ENCODE results near the gene GUCY2D. TPM values are rescaled to one million over a fixed set of nuclear protein-coding genes. Genes with fewer than 3 reads are reported as not detected.

The GUCY2D gene
- total RNA-seq, 2 experiments from 2014 or later: not detected

- DNase-seq (no peak), ATAC-seq (ENCODE audit: low read depth) (no peak)
- no peak overlapping the region for H3K4me3 Mint-ChIP-seq
- POLR2A ChIA-PET: no interaction called here
- H3K27ac Mint-ChIP-seq: no peak overlapping the region
- H3K36me3 Mint-ChIP-seq: peaks cover 10% of the 10 kb centered on the region
- H3K9me3 Mint-ChIP-seq: peaks cover 8% of the 10 kb centered on the region
- peaks cover 34% of the 10 kb centered on the region for H3K27me3 Mint-ChIP-seq
- H3K4me1 Mint-ChIP-seq: no peaks in the 10 kb centered on the region
Measured at GRCh38 chr17:7977805-7978204, 24.6 kb upstream of the GUCY2D start.

- POLR2A ChIA-PET: no interaction called here
- DNase-seq (no peak), ATAC-seq (ENCODE audit: low read depth) (no peak)
- Mint-ChIP-seq H3K27me3 (peaks cover 41% of the 10 kb centered on the region), H3K4me3 (no peak overlapping the region), H3K36me3 (peaks cover 1% of the 10 kb centered on the region), H3K9me3 (no peaks in the 10 kb centered on the region), H3K4me1 (no peaks in the 10 kb centered on the region), H3K27ac (no peak overlapping the region)
Measured at GRCh38 chr17:7982173-7982572, 20.2 kb upstream of the GUCY2D start.

- H3K36me3 Mint-ChIP-seq: peaks cover 1% of the 10 kb centered on the region
- H3K27me3 Mint-ChIP-seq: peaks cover 44% of the 10 kb centered on the region
- no peaks in the 10 kb centered on the region for H3K9me3 Mint-ChIP-seq
- H3K4me3 Mint-ChIP-seq: no peak overlapping the region
- POLR2A ChIA-PET: interaction anchor here (1.1 kb wide), 1 partner anchor 51 kb away, joined by 3 read pairs; the partner anchor contains the start of genes CNTROB and TRAPPC1
- no peaks in the 10 kb centered on the region for H3K4me1 Mint-ChIP-seq
- no peak for ATAC-seq (ENCODE audit: low read depth)
- H3K27ac Mint-ChIP-seq: no peak overlapping the region
- DNase-seq: no peak
Measured at GRCh38 chr17:7982666-7983065, 19.7 kb upstream of the GUCY2D start.

- POLR2A ChIA-PET: interaction anchor here (1.4 kb wide), 1 partner anchor 70 kb away, joined by 3 read pairs; no protein-coding TSS in a partner anchor
- no peaks in the 10 kb centered on the region for H3K9me3 Mint-ChIP-seq
- no peak overlapping the region for H3K27ac Mint-ChIP-seq
- peaks cover 42% of the 10 kb centered on the region for H3K27me3 Mint-ChIP-seq
- H3K36me3 Mint-ChIP-seq: no peaks in the 10 kb centered on the region
- ATAC-seq (ENCODE audit: low read depth): no peak
- DNase-seq: no peak
- no peak overlapping the region for H3K4me3 Mint-ChIP-seq
- peaks cover 6% of the 10 kb centered on the region for H3K4me1 Mint-ChIP-seq
Measured at GRCh38 chr17:7984904-7985303, 17.5 kb upstream of the GUCY2D start.

- H3K4me1 Mint-ChIP-seq: peaks cover 14% of the 10 kb centered on the region
- no peaks in the 10 kb centered on the region for H3K9me3 Mint-ChIP-seq
- no peaks in the 10 kb centered on the region for H3K36me3 Mint-ChIP-seq
- no peak overlapping the region for H3K27ac Mint-ChIP-seq
- ATAC-seq (ENCODE audit: low read depth): no peak
- DNase-seq: no peak
- peaks cover 31% of the 10 kb centered on the region for H3K27me3 Mint-ChIP-seq
- no peak overlapping the region for H3K4me3 Mint-ChIP-seq
- POLR2A ChIA-PET: interaction anchor here (3.4 kb wide), 1 partner anchor 72 kb away, joined by 44 read pairs; the partner anchor contains the start of gene RNF227
Measured at GRCh38 chr17:7987112-7987893, 15.1 kb upstream of the GUCY2D start.

GRCh38 chr17:7988750-7989178 lies 13.7 kb upstream of the GUCY2D start:
- H3K4me3 Mint-ChIP-seq: no peak overlapping the region
- peaks cover 25% of the 10 kb centered on the region for H3K27me3 Mint-ChIP-seq
- H3K9me3 Mint-ChIP-seq: no peaks in the 10 kb centered on the region

GRCh38 chr17:7989781-7990655 lies 12.4 kb upstream of the GUCY2D start:
- H3K27ac Mint-ChIP-seq: peak overlapping the region; percentile 84
- H3K27me3 Mint-ChIP-seq: peaks cover 28% of the 10 kb centered on the region
- H3K36me3 Mint-ChIP-seq: no peaks in the 10 kb centered on the region
- no peaks in the 10 kb centered on the region for H3K9me3 Mint-ChIP-seq
- ATAC-seq (ENCODE audit: low read depth) (peak; percentile 85), DNase-seq (peak; percentile 97)
- H3K4me1 Mint-ChIP-seq: peaks cover 14% of the 10 kb centered on the region
- peak overlapping the region; percentile 75 for H3K4me3 Mint-ChIP-seq
- POLR2A ChIA-PET: interaction anchor here (0.6 to 3.4 kb wide), 6 partner anchors 50 to 169 kb away, joined by 3 to 44 read pairs (median 8); partner anchors contain the start of genes CNTROB, RNF227 and TRAPPC1

More at GRCh38 chr17:7988750-7989178, 13.7 kb upstream of the GUCY2D start:
- no peak overlapping the region for H3K27ac Mint-ChIP-seq
- ATAC-seq (ENCODE audit: low read depth) (peak; percentile 43), DNase-seq (no peak)
- peaks cover 14% of the 10 kb centered on the region for H3K4me1 Mint-ChIP-seq
- no peaks in the 10 kb centered on the region for H3K36me3 Mint-ChIP-seq
- POLR2A ChIA-PET: interaction anchor here (1.0 to 3.4 kb wide), 2 partner anchors 74 to 132 kb away, joined by 5 to 44 read pairs; partner anchors contain the start of genes NAA38 and RNF227

GRCh38 chr17:7992516-7992915 lies 9.9 kb upstream of the GUCY2D start:
- Mint-ChIP-seq H3K4me1 (peaks cover 17% of the 10 kb centered on the region), H3K36me3 (no peaks in the 10 kb centered on the region), H3K9me3 (no peaks in the 10 kb centered on the region), H3K4me3 (peak overlapping the region; percentile 20), H3K27ac (no peak overlapping the region), H3K27me3 (peaks cover 24% of the 10 kb centered on the region)
- no peak for ATAC-seq (ENCODE audit: low read depth)
- DNase-seq: no peak
- POLR2A ChIA-PET: interaction anchor here (0.9 kb wide), 1 partner anchor 77 kb away, joined by 3 read pairs; no protein-coding TSS in a partner anchor

- no peaks in the 10 kb centered on the region for H3K36me3 Mint-ChIP-seq
- H3K9me3 Mint-ChIP-seq: no peaks in the 10 kb centered on the region
- POLR2A ChIA-PET: interaction anchor here (0.9 kb wide), 1 partner anchor 78 kb away, joined by 3 read pairs; no protein-coding TSS in a partner anchor
- H3K27me3 Mint-ChIP-seq: peaks cover 21% of the 10 kb centered on the region
- H3K4me3 Mint-ChIP-seq: no peak overlapping the region
- H3K4me1 Mint-ChIP-seq: peaks cover 17% of the 10 kb centered on the region
- no peak overlapping the region for H3K27ac Mint-ChIP-seq
- DNase-seq: no peak
- ATAC-seq (ENCODE audit: low read depth): no peak
Measured at GRCh38 chr17:7992924-7993323, 9.5 kb upstream of the GUCY2D start.

- no peak for DNase-seq
Measured at GRCh38 chr17:7993972-7994589, 8.3 kb upstream of the GUCY2D start.

GRCh38 chr17:7995724-7996123 lies 6.7 kb upstream of the GUCY2D start:
- POLR2A ChIA-PET: no interaction called here
- H3K9me3 Mint-ChIP-seq: no peaks in the 10 kb centered on the region

More at GRCh38 chr17:7993972-7994589, 8.3 kb upstream of the GUCY2D start:
- no peak for ATAC-seq (ENCODE audit: low read depth)
- Mint-ChIP-seq H3K36me3 (no peaks in the 10 kb centered on the region), H3K4me1 (peaks cover 13% of the 10 kb centered on the region), H3K9me3 (no peaks in the 10 kb centered on the region), H3K27me3 (peaks cover 26% of the 10 kb centered on the region), H3K27ac (no peak overlapping the region), H3K4me3 (no peak overlapping the region)
- POLR2A ChIA-PET: no interaction called here

GRCh38 chr17:7997186-7997585 lies 5.2 kb upstream of the GUCY2D start:
- no peak overlapping the region for H3K27ac Mint-ChIP-seq
- ATAC-seq (ENCODE audit: low read depth) (peak; percentile 78), DNase-seq (no peak)
- POLR2A ChIA-PET: interaction anchor here (1.3 kb wide), 1 partner anchor 140 kb away, joined by 3 read pairs; the partner anchor contains the start of gene NAA38
- peaks cover 6% of the 10 kb centered on the region for H3K4me1 Mint-ChIP-seq
- H3K27me3 Mint-ChIP-seq: peaks cover 48% of the 10 kb centered on the region
- no peaks in the 10 kb centered on the region for H3K9me3 Mint-ChIP-seq
- H3K36me3 Mint-ChIP-seq: no peaks in the 10 kb centered on the region
- no peak overlapping the region for H3K4me3 Mint-ChIP-seq

More at GRCh38 chr17:7995724-7996123, 6.7 kb upstream of the GUCY2D start:
- no peak for DNase-seq
- no peak for ATAC-seq (ENCODE audit: low read depth)
- Mint-ChIP-seq H3K27ac (no peak overlapping the region), H3K4me1 (peaks cover 7% of the 10 kb centered on the region), H3K4me3 (no peak overlapping the region), H3K36me3 (no peaks in the 10 kb centered on the region), H3K27me3 (peaks cover 36% of the 10 kb centered on the region)
